Measurements from ENCODE around the gene OPN1MW3.
"Not testable (repeated sequence)": the region's sequence is repeated elsewhere in the genome, so short reads cannot be mapped to it uniquely, and the experiment has no call there.

Gene OPN1MW3

DNA sequence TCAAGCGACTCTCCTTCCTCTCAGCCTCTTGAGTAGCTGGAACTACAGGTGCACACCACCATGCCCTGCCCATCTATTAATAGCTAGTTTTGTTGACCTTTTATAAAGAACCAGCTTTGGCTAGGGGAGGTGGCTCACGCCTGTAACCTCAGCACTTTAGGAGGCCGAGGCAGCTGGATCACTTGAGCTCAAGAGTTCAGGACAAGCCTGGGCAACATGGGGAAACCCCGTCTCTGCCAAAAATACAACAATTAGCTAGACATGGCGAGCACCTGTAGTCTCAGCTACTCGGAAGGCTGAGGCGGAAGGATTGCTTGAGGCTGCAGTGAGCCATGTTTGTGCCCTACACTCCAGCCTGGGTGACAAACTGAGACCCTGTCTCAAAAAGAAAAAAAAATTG, 40.9 kb downstream of the OPN1MW3 start:
- no peak for DNase-seq

- DNase-seq, result no peak
These were observed 43.4 kb downstream of the OPN1MW3 start for GRCh38 chrX:154300816-154301215.

- not testable (repeated sequence) for DNase-seq
These were observed 45.6 kb downstream of the OPN1MW3 start for GRCh38 chrX:154302998-154303397.

GRCh38 chrX:154303476-154303875, 46.1 kb downstream of the OPN1MW3 start:
- DNase-seq, result no peak

DNA sequence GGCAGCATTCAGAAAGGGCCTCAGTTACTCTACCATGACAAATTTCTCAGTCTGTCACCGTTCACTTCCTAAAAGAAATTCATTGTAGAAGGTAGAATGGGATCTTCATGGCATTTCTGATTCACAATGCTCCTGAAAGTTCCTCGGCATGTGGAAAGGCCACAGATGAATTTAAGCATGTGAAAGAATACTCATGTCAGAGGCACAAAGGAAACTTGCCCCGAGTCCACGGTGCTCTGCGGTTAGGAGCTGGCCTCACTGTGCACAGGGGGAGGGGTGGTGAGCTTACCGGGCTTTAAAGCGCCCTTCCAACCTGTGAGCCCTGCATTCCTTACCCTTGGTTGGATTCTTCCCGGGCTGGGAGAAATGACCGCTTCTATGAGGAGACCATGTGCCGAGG, 47.5 kb downstream of the OPN1MW3 start:
- DNase-seq, result peak; percentile 47

DNA sequence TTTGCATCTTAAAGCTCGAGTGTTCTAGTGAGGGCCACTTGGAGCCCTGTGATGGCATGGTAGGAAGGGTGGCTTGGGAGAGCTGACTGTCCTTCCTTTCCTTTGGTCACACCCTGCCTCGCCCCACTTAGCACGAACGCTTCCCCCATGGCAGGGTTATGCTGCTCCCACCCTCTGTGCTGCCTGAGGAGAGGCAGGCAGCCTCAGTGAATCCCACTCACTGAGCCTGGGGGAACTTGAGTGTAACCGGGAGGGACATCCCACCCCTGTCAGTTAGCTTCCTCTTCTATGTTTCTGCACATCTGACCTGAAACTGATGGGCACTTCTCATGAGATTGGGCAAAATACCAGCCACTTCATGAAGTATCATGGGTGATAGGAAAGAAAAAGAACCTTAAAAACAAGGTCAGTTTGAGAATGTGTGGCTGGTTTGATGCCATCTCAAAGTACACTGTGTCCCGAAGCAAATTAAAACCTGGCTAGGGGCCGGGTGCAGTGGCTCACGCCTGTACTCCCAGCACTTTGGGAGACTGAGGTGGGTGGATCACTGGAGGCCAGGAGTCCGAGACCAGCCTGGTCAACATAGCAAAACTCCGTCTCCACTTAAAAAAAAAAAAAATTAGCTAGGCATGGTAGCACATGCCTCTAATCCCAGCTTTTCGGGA, 48.3 kb downstream of the OPN1MW3 start:
- no peak for DNase-seq

DNA sequence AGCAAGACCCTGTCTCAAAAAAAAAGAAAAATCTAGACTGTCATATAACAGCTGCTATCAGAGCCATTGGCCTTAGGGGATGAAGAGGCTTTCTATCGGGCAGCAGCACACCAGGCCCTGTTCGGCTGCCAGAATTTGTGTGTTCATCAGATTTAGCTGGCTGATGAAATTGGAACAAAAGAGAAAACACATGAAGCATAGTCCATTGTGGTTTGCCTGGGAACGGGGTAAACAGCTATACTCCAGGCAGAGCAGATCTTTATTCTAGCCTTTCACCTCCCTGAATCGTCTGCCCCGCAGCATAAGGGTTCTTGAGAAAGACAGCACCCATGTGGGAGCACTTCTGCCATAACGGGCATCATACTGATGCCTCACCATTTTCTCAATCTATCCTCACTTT, 49.8 kb downstream of the OPN1MW3 start:
- DNase-seq, result no peak

GRCh38 chrX:154308108-154308946, 50.9 kb downstream of the OPN1MW3 start:
- peak; percentile 54 for DNase-seq

- no peak for DNase-seq
These were observed 51.8 kb downstream of the OPN1MW3 start for GRCh38 chrX:154309041-154309775.

DNA sequence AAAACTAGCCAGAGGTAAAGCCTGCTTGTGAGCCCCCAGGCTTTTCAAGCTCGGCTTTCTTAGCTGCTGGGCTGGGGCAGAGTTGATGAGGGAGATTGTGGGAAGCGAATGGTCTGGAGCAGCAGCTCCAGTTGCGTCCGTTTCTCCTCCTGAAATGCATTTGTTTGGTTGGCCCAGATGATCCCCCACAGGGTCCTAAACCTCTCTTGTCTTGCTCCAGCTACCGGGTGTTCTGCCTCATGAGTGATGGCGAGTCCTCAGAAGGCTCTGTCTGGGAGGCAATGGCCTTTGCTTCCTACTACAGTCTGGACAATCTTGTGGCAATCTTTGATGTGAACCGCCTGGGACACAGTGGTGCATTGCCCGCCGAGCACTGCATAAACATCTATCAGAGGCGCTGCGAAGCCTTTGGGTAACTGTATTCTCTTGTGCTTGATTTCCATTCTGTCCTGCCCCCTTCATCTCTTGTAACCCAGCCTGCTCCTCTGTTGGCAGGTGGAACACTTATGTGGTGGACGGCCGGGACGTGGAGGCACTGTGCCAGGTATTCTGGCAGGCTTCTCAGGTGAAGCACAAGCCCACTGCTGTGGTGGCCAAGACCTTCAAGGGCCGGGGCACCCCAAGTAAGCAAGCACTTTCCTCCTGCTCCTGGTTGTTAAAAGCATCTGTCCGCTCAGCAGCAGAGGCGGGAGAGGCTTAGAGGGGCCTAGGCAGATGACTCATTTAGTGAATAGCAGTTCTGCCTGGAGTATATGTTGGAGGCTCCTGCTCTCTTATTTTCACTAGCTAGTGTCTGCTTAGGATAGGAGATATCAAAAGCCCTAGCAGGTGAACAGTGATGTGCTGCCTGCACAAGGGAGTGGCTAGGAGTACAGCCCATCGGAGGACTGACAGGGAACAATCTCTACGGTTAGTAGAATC, 53.5 kb downstream of the OPN1MW3 start:
- DNase-seq, result no peak

DNA sequence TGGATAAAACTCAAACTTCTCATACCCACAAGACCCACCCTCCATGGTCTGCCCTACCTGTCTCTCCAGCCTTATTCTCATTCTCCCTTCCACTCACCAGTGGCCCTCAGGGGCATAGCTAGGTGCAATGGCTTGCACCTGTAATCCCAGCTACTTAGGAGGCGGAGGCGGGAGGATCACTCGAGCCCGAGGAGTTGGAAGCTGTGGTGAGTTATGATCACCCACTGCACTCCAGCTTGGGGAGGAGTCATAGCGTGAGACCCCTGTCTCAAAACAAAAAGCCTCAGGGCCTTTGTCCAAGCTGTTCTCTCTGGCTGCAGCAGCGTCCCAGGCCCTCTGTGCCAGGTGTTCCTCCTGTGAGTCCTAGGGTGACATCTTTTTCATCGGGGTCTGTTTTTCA, 54.7 kb downstream of the OPN1MW3 start:
- no peak for DNase-seq

DNA sequence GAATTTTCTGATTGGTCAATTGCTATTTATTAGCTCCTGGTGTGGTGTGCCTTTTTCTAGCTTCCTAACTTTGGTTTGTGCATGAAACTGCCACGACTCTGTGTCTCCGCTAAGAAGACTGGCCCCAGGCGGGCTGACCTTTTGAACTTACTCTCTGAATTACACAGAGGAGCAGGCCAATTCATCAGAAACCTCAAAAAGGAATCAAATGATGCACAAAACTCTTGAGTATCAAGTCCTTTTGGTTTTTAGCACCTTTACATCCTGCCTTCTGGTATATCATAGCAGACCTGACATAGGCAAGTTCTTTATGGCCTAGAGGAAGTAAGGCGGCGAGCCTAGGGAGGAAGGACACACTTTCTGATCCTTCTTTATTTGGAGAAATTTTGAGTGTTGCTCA, 55.8 kb downstream of the OPN1MW3 start:
- no peak for DNase-seq

DNA sequence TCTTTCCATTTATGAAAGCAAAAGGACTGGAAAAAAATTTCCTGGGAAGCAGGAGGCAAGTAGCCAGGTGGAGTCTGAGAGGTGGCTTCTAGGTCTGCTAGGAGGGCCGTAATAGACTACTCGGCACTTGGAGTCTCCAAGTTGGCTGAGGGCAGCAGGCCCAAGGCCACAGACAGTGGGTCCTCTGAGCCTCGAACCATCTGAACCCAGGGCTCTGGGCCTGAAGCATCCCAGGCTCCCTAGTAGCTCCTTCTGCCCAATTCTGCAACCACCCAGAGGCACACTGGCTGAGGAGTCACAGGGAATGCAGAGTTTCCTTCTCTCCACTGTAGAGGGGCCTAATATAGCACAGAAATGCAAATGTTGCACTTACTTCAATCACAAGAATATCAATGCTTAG, 58.0 kb downstream of the OPN1MW3 start:
- DNase-seq, result no peak

DNA sequence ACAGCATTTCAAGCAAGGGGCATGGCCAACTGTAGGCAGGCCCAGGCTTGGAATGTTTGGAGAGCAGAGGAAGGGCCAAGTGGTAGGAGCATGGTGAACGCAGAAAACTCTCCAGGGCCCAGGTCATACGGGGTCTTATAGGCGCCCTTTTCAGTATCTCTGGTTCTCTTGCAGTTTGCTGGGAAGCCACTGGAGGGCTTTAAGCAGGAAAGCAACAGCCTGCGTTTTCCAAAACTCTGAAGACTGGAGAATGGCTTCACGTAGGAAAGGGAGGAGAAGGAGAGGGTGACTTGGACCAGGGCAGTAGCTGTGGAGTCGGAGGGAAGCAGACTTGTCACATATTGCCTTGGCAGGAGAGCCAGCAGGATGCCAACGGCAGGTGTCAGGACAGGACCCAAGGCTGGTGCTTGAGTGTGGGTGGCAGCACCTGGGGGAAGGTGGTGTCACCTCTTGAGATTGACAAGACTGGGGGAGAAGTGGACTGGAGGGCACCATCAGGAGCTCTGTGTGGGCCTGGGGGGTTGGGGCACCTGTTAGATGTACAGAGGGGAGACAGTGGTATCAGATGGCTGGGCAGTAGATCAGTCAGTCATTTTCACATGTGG, 60.1 kb downstream of the OPN1MW3 start:
- peak; percentile 24 for DNase-seq

GRCh38 chrX:154320406-154320805, 63.0 kb downstream of the OPN1MW3 start:
- no peak for DNase-seq

Measured in retina (tissue), 1 donor.